Heart left ventricle (tissue), 13 donors: ENCODE results near the gene LPXN.

Experiments used
- CTCF ChIP-seq, 12 donors: fragments of 200-600 bp; sonication (generic) in 4 of 12; IDR thresholded peaks; one replicate each; pipeline versions ENCODE4 v1.5.0 to v1.8.0; 2018 to 2022; ENCODE audit warnings: antibody characterized with exemption in 12 of 12, mild to moderate bottlenecking in 5 of 12
- POLR2A ChIP-seq, 2 donors: fragments of 450-650 bp; IDR thresholded peaks; one replicate each; pipeline ENCODE4 v1.6.1; 2017; ENCODE audit warnings: antibody characterized with exemption in 2 of 2, mild to moderate bottlenecking in 2 of 2, moderate library complexity in 2 of 2
- donor health status: ischemic (EF 13 %, LVEDD 7.1; RV severe dilation, severe dysfunction).
- donor health status: DM: no; HTN: yes; CAD: no.
- donor health status: DM: no; HTN: no; CAD: no.
- donor health status: ischemic (EF 25% LVEDD 6.9; RV normal size, moderate dysfunction).
- donor health status: ischemic (EF 25% LVEDD 5.7; RV mildly dilated, moderate dysfunction).
- donor health status: ischemic (EF 35%, LVEDD 5.7; RV mildly dilated, moderate dysfunction).
- donor health status: nonischemic (EF 11% LVEDD 7.7; RV severe dilation, severe dysfunction).
- donor health status: DM: yes; HTN: yes; CAD: no.
- donor health status: PGD.
- donor health status: ischemic (EF 29% LVEDD 5.4; RV normal size, mild dysfunction).
- donor health status: nonischemic (EF 23%, LVEDD 6.1; RV moderate dilation, normal function).

DNA sequence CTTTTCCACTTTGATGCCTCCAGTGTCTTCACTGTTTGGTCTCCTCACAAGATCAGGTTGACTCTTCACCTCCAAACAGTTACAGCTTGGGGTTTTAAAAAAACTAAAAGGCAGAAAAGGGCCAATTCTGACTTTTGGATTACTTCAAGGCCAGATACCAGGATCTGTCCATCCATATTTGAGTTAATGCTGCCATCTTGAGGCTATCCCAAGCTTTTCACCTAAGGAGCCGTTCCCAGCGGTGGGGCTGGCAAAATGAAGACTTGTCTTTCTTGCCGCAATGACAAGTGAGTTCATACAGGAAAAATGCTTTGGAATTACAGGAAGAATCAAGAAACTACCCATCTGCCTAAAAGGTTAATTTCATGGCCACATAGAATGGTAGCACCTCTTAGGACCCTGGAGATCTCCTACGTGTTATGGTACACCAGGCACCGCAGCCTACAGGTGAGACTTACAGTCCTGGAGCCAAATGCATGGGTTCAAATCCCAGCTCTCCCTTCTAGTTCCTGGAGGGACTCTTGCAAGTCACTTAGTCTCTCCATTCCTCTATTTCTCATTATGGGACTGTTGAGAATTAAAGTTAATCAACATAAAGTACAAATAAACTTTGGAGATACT lies 61.8 kb downstream of the LPXN start:
- TF ChIP-seq CTCF (IDR thresholded peaks at IDR 0.05) (peak; percentile 42 to 76 (median 68)), POLR2A (IDR thresholded peaks at IDR 0.05) (no peak)
